Body of pancreas (tissue), 4 donors: ENCODE data around the gene MYB. TPM values are rescaled to one million over a fixed set of nuclear protein-coding genes. Genes with fewer than 3 reads are reported as not detected.

Experiments
- ATAC-seq: fragments of 150-250 bp; one replicate; pipeline ENCODE4 v1.9.1; 2016
- DNase-seq, 4 donors: peaks; one replicate each; pipeline ENCODE4 v3.0.0-alpha.2; 2019
- H3K27ac ChIP-seq, 4 donors: fragments of 200-600 bp; sonication (generic); 1 replicate in 3 of 4; 2 replicates in 1 of 4; pipeline versions ENCODE4 v1.5.1 to v1.6.1; 2016 to 2019; ENCODE audit warnings: mild to moderate bottlenecking in 1 of 4, mixed read lengths in 1 of 4, moderate library complexity in 1 of 4
- H3K27me3 ChIP-seq, 2 donors: fragments of 200-600 bp; sonication (generic); one replicate each; pipeline ENCODE4 v1.6.0; 2016; ENCODE audit warnings: mild to moderate bottlenecking in 1 of 2
- H3K36me3 ChIP-seq, 2 donors: fragments of 200-600 bp; sonication (generic); replicated peaks in 1 of 2; 2 replicates each; pipeline ENCODE4 v1.5.1; 2016; ENCODE audit warnings: low read depth in 2 of 2; ENCODE audit not compliant: insufficient read depth in 1 of 2
- H3K4me1 ChIP-seq: fragments of 200-600 bp; sonication (generic); one replicate; pipeline ENCODE4 v1.6.0; 2016
- H3K4me3 ChIP-seq, 2 donors: fragments of 200-600 bp; sonication (generic); 1 replicate in 1 of 2; 2 replicates in 1 of 2; pipeline ENCODE4 v1.5.1; 2016 to 2019
- H3K9me3 ChIP-seq, 3 donors: fragments of 200-600 bp; sonication (generic); 1 replicate in 2 of 3; 2 replicates in 1 of 3; pipeline ENCODE4 v1.5.1; 2016
- CTCF ChIP-seq, 7 experiments: fragments of 450-650 bp in 4 of 7; fragments of 200-600 bp in 3 of 7; sonication (generic) in 3 of 7; IDR thresholded peaks; one replicate each; pipeline ENCODE4 v1.5.1; 2016 to 2019; ENCODE audit warnings: antibody characterized with exemption in 7 of 7
- POLR2A ChIP-seq, 3 donors: fragments of 450-650 bp; IDR thresholded peaks; one replicate each; pipeline ENCODE4 v1.6.1; 2016; ENCODE audit warnings: antibody characterized with exemption in 3 of 3, mild to moderate bottlenecking in 2 of 3
- WGBS, 2 donors: methylation state at CpG; one replicate each; pipeline ENCODE4 v1.1.5; 2017; 5-methylcytosine and 5-hydroxymethylcytosine counted together
- intact Hi-C: fragments of 100-400 bp; cut with DNase I; formaldehyde crosslinking; loops from one replicate; pipeline ENCODE4 v1.15.1; 2023
- total RNA-seq, 2 donors: library from RNA; depleted of rRNA; stranded (reverse); fragments of >200 nt; gene quantifications; one replicate each; pipeline ENCODE4 v1.1.0, GENCODE V29; 2016

MYB gene
- total RNA-seq, 2 donors from 2014 or later = not detected

- DNase-seq = no peak
- intact Hi-C loops = no loop called here
- peak overlapping the region in 1 of 2 donors; percentile 20 for H3K4me3 ChIP-seq
- no peak overlapping the region for H3K27ac ChIP-seq
- 0 to 1% methylated on average over 31 to 43 of the region's 62 CpGs for WGBS, 2 donors
- peaks cover 26% of the 10 kb centered on the region for H3K4me1 ChIP-seq
- ATAC-seq = peak; percentile 20
- no peaks in the 10 kb centered on the region for H3K9me3 ChIP-seq
- H3K36me3 ChIP-seq = no peaks in the 10 kb centered on the region
- H3K27me3 ChIP-seq = peaks cover 0 to 27% of the 10 kb centered on the region in 2 donors
- no peak for TF ChIP-seq POLR2A (IDR thresholded peaks at IDR 0.05)
- TF ChIP-seq CTCF (IDR thresholded peaks at IDR 0.05) = no peak
Measured at GRCh38 chr6:135181333-135182070, 394 bp downstream of the MYB start.

- H3K27ac ChIP-seq = no peak overlapping the region
- intact Hi-C loops = no loop called here
- H3K27me3 ChIP-seq = peaks cover 0 to 27% of the 10 kb centered on the region in 2 donors
- H3K4me1 ChIP-seq = peaks cover 26% of the 10 kb centered on the region
- H3K9me3 ChIP-seq = no peaks in the 10 kb centered on the region
- peak overlapping the region in 1 of 2 donors; percentile 20 for H3K4me3 ChIP-seq
- TF ChIP-seq CTCF (IDR thresholded peaks at IDR 0.05) (no peak), POLR2A (IDR thresholded peaks at IDR 0.05) (no peak)
- ATAC-seq (peak; percentile 21), DNase-seq (peak in 3 of 4 donors; percentile 6 to 26 (median 11))
- H3K36me3 ChIP-seq = no peaks in the 10 kb centered on the region
- WGBS, 2 donors = 1 to 2% methylated on average over 39 to 78 of the region's 78 CpGs
Measured at GRCh38 chr6:135182071-135183001, 1.2 kb downstream of the MYB start.

GRCh38 chr6:135183002-135183531 is 2.0 kb downstream of the MYB start:
- intact Hi-C loops = no loop called here
- H3K27ac ChIP-seq = no peak overlapping the region
- H3K27me3 ChIP-seq = peaks cover 0 to 27% of the 10 kb centered on the region in 2 donors
- no peaks in the 10 kb centered on the region for H3K36me3 ChIP-seq
- DNase-seq = peak in 3 of 4 donors; percentile 13 to 42 (median 17)
- H3K4me3 ChIP-seq = peak overlapping the region in 1 of 2 donors; percentile 20
- H3K9me3 ChIP-seq = no peaks in the 10 kb centered on the region
- 1 to 4% methylated on average over 15 to 32 of the region's 32 CpGs for WGBS, 2 donors
- peak; percentile 20 for ATAC-seq
- TF ChIP-seq POLR2A (IDR thresholded peaks at IDR 0.05) (no peak), CTCF (IDR thresholded peaks at IDR 0.05) (no peak)
- H3K4me1 ChIP-seq = peaks cover 26% of the 10 kb centered on the region

- Histone ChIP-seq H3K27me3 (peaks cover 0 to 27% of the 10 kb centered on the region in 2 donors), H3K36me3 (no peaks in the 10 kb centered on the region), H3K27ac (no peak overlapping the region), H3K9me3 (no peaks in the 10 kb centered on the region), H3K4me1 (peaks cover 26% of the 10 kb centered on the region), H3K4me3 (no peak overlapping the region)
- no peak for ATAC-seq
- intact Hi-C loops = no loop called here
- WGBS, 2 donors = 7 to 16% methylated on average over 19 of the region's 19 CpGs
- DNase-seq = peak; percentile 43 to 58 (median 54)
- TF ChIP-seq CTCF (IDR thresholded peaks at IDR 0.05) (peak in 6 of 7 experiments; percentile 22 to 39 (median 36)), POLR2A (IDR thresholded peaks at IDR 0.05) (no peak)
Measured at GRCh38 chr6:135183532-135184440, 2.7 kb downstream of the MYB start.
